PC-9 (cell line): ENCODE results near the gene LPCAT2. TPM values are rescaled to one million over a fixed set of nuclear protein-coding genes. Genes with fewer than 3 reads are reported as not detected.

Source experiments
- BruUV-seq: library from RNA; stranded (reverse); fragments of 400-500 nt; replicated peaks from 2 replicates; lab custom pipeline; 2021; lab: Mats Ljungman, UMichigan
- CTCF ChIA-PET: fragments of 300-600 bp; sonication (Branson Sonifier 250); formaldehyde crosslinking; loops from one replicate; lab custom pipeline; 2022; ENCODE audit warnings: antibody characterized with exemption; lab: Charles Lee
- POLR2A ChIA-PET: fragments of 300-600 bp; sonication (Branson Sonifier 250); formaldehyde crosslinking; loops from one replicate; lab custom pipeline; 2022; ENCODE audit warnings: antibody characterized with exemption; ENCODE audit not compliant: unreplicated experiment; lab: Charles Lee
- DNase-seq, 2 experiments: peaks; one replicate each; pipeline versions ENCODE4 v3.0.0 to v3.0.0-alpha.2; 2015 to 2022; ENCODE audit warnings: mixed read lengths in 1 of 2
- H2AFZ ChIP-seq: fragments of 200-600 bp; sonication (generic); 2 replicates; pipeline ENCODE4 v1.8.1; 2017; ENCODE audit warnings: antibody characterized with exemption
- H3F3A ChIP-seq: fragments of 200-600 bp; sonication (generic); 2 replicates; pipeline ENCODE4 v1.8.1; 2017; ENCODE audit warnings: antibody characterized with exemption, mild to moderate bottlenecking, low read depth; ENCODE audit not compliant: insufficient read depth
- H3K27ac ChIP-seq: fragments of 200-600 bp; sonication (generic); 2 replicates; pipeline ENCODE4 v1.6.1; 2016; ENCODE audit warnings: mixed run types
- H3K27me3 ChIP-seq: fragments of 200-600 bp; sonication (generic); 2 replicates; pipeline ENCODE4 v1.6.1; 2016; ENCODE audit warnings: low read depth, mixed run types; ENCODE audit not compliant: insufficient read depth
- H3K36me3 ChIP-seq: fragments of 200-600 bp; sonication (generic); 2 replicates; pipeline ENCODE4 v1.6.1; 2016; ENCODE audit warnings: low read depth, mixed run types
- H3K4me1 ChIP-seq: fragments of 200-600 bp; sonication (generic); replicated peaks from 2 replicates; pipeline ENCODE4 v1.6.1; 2016; ENCODE audit warnings: mixed run types; ENCODE audit not compliant: insufficient read depth
- H3K4me2 ChIP-seq: fragments of 200-600 bp; sonication (generic); 2 replicates; pipeline ENCODE4 v1.6.1; 2017; ENCODE audit warnings: mixed run types
- H3K4me3 ChIP-seq: fragments of 200-600 bp; sonication (generic); 2 replicates; pipeline ENCODE4 v1.6.1; 2016; ENCODE audit warnings: mixed run types
- H3K79me2 ChIP-seq: fragments of 200-600 bp; sonication (generic); 2 replicates; pipeline ENCODE4 v1.6.1; 2017; ENCODE audit warnings: low read depth, mixed run types
- H3K9me2 ChIP-seq: fragments of 200-600 bp; sonication (generic); 2 replicates; pipeline ENCODE4 v1.8.1; 2017; ENCODE audit warnings: mild to moderate bottlenecking; ENCODE audit not compliant: insufficient read depth
- H3K9me3 ChIP-seq: fragments of 200-600 bp; sonication (generic); 2 replicates; pipeline ENCODE4 v1.8.1; 2016; ENCODE audit warnings: low read depth; ENCODE audit not compliant: insufficient read depth
- H4K20me1 ChIP-seq: fragments of 200-600 bp; sonication (generic); 2 replicates; pipeline ENCODE4 v1.8.1; 2017; ENCODE audit not compliant: insufficient read depth
- CTCF ChIP-seq: fragments of 200-600 bp; sonication (generic); conservative IDR thresholded peaks from 2 replicates; pipeline ENCODE4 v1.6.1; 2017; ENCODE audit warnings: mixed run types, antibody characterized with exemption, mild to moderate bottlenecking, moderate library complexity
- EZH2 ChIP-seq: fragments of 200-600 bp; sonication (generic); IDR thresholded peaks from 2 replicates; pipeline ENCODE4 v1.8.0; 2017; ENCODE audit warnings: antibody characterized with exemption, low read depth
- intact Hi-C: fragments of 100-400 bp; cut with micrococcal nuclease; formaldehyde crosslinking; loops from one replicate; pipeline ENCODE4 v1.10.0; 2022; ENCODE audit not compliant: unreplicated experiment
- total RNA-seq: library from RNA; stranded (reverse); gene quantifications from 2 replicates; pipeline ENCODE4 v1.2.3, GENCODE V29; 2021

Gene LPCAT2
- total RNA-seq, 1 experiment from 2014 or later = 87.7 TPM

DNA sequence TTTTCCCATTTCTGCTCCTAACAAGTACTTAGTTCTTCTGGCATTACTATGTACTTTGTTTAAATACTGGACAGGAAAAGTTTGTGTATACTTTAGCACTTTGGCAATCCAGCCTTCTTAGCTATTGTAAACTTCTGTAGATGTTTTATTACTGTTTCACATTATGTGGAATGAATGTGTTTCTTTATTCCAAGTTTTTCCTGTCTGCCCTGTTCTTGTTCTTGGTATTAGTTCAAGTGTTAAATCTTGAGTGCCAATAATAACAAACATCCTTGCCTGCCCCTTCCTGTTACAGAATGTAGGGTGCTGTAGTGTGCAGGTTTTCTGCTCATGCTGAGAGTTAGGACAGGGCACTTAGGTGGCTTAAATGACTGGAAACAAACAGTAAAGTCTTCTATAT is 50.4 kb downstream of the LPCAT2 start:
- no TSS peak for BruUV-seq
- POLR2A ChIA-PET = no interaction called here
- peaks cover 9% of the 10 kb centered on the region; the same call in 1 of the 2 replicates for H3F3A ChIP-seq
- no peaks in the 10 kb centered on the region for H3K27me3 ChIP-seq
- 0 out of 2 replicates have a peak overlapping the region, but pooled peaks have one; percentile 18 for H3K27ac ChIP-seq
- no peaks in the 10 kb centered on the region for H3K9me2 ChIP-seq
- H3K9me3 ChIP-seq = no peaks in the 10 kb centered on the region
- no peaks in the 10 kb centered on the region for H3K79me2 ChIP-seq
- intact Hi-C loops = no loop called here
- CTCF ChIA-PET = no interaction called here
- peaks cover 18% of the 10 kb centered on the region; the same call in 1 of the 2 replicates for H3K36me3 ChIP-seq
- H3K4me3 ChIP-seq = no peak overlapping the region
- H2AFZ ChIP-seq = no peak overlapping the region
- H4K20me1 ChIP-seq = no peaks in the 10 kb centered on the region
- peak in 1 of 2 experiments; percentile 62 for DNase-seq
- H3K4me2 ChIP-seq = no peak overlapping the region
- TF ChIP-seq CTCF (no peak), EZH2 (no peak)
- peaks cover 24% of the 10 kb centered on the region for H3K4me1 ChIP-seq

- ChIA-PET POLR2A (no interaction called here), CTCF (no interaction called here)
- peaks cover 9% of the 10 kb centered on the region; the same call in 1 of the 2 replicates for H3F3A ChIP-seq
- H3K27me3 ChIP-seq = no peaks in the 10 kb centered on the region
- peaks cover 24% of the 10 kb centered on the region for H3K4me1 ChIP-seq
- no peak overlapping the region for H3K4me2 ChIP-seq
- peaks cover 12% of the 10 kb centered on the region; the same call in 1 of the 2 replicates for H3K36me3 ChIP-seq
- H3K27ac ChIP-seq = no peak overlapping the region
- intact Hi-C loops = no loop called here
- H3K4me3 ChIP-seq = no peak overlapping the region
- no peaks in the 10 kb centered on the region for H3K9me3 ChIP-seq
- H4K20me1 ChIP-seq = no peaks in the 10 kb centered on the region
- TF ChIP-seq CTCF (no peak), EZH2 (no peak)
- no peaks in the 10 kb centered on the region for H3K9me2 ChIP-seq
- DNase-seq = no peak
- H2AFZ ChIP-seq = no peak overlapping the region
- H3K79me2 ChIP-seq = no peaks in the 10 kb centered on the region
- BruUV-seq = no TSS peak
Measured at GRCh38 chr16:55559933-55560516, 51.2 kb downstream of the LPCAT2 start.

DNA sequence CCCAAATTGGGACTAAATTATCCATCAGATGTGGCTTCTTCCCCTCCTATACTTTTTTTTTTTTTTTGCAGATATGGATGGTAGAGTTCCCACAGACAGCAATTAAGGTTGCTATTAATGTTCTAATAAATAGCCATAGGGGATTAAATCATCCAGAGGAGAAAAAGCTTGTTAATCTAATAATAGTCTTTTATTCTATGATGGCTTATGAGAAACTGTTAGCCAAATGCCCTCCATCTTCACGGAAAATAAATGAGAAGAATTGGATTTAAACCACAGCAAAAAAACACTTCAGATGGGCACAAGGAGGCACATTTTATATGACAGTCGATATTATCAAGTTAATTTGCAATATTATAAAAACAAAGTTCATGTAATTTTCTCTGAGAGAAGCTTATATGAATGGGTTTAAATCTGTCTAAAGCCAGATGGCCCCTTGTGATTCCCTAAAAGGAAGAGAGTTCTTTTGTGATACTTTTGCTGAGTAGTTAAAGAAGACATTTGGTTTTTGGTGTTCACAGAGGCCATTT is 52.5 kb downstream of the LPCAT2 start:
- no TSS peak for BruUV-seq
- POLR2A ChIA-PET = no interaction called here
- no peak overlapping the region for H3K27ac ChIP-seq
- CTCF ChIA-PET = no interaction called here
- no peak overlapping the region for H2AFZ ChIP-seq
- H3K9me2 ChIP-seq = no peaks in the 10 kb centered on the region
- no peak overlapping the region for H3K4me3 ChIP-seq
- peaks cover 24% of the 10 kb centered on the region for H3K4me1 ChIP-seq
- TF ChIP-seq CTCF (no peak), EZH2 (no peak)
- DNase-seq = no peak
- intact Hi-C loops = no loop called here
- H3K36me3 ChIP-seq = peaks cover 10% of the 10 kb centered on the region; the same call in 1 of the 2 replicates
- H3K27me3 ChIP-seq = no peaks in the 10 kb centered on the region
- no peaks in the 10 kb centered on the region for H3K9me3 ChIP-seq
- H3K79me2 ChIP-seq = no peaks in the 10 kb centered on the region
- H3F3A ChIP-seq = 0 out of 2 replicates have a peak, but pooled peaks cover 9% of the 10 kb centered on the region
- no peak overlapping the region for H3K4me2 ChIP-seq
- H4K20me1 ChIP-seq = no peaks in the 10 kb centered on the region
